Measurements from ENCODE around the gene GRHL1.

The GRHL1 gene

GRCh38 chr2:9995059-9995458, 43.6 kb downstream of the GRHL1 start:
- DNase-seq = no peak

GRCh38 chr2:9996321-9996720, 44.8 kb downstream of the GRHL1 start:
- no peak for DNase-seq

DNA sequence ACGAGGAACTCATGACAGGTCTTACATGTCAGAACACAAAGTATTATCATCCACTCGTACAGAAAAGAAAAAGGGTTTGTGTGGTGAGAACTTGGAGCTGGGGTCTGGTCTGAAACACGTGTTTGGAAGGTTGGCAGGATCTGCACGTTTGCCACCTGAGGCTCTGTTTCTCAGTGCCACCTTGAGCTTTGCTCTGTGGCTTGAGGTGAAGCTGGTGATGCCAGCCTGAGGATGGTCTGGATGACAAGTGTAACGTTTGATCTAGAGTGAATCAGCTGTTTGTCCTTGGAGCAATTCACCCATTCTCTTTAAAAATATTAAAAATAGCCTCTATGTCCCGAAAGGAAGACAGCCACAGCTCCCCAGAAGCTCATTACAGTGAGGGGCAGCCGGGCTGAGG, 46.4 kb downstream of the GRHL1 start:
- DNase-seq = no peak

GRCh38 chr2:9998916-9999654, 47.6 kb downstream of the GRHL1 start:
- no peak for DNase-seq

DNA sequence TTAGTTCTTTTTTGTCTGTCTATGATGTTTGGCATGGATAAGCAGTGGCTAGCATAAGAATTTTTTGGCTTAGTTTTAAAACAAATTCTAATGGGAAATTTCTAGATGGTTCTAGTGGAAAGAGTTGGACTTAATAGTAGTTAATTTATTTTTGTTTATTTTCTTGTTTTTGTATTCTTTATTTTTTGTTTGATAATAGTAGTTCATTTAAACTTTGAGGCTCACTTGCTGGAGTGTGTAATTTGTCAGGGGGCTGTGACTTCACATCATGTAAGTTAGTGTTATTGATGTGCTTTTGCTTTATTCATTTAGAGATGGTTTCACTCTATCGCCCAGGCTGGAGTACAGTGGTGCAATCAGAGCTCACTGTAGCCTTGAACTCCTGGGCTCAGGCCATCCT, 48.2 kb downstream of the GRHL1 start:
- DNase-seq = no peak

- no peak for DNase-seq
Measured at GRCh38 chr2:10000541-10000940, 49.0 kb downstream of the GRHL1 start.

DNA sequence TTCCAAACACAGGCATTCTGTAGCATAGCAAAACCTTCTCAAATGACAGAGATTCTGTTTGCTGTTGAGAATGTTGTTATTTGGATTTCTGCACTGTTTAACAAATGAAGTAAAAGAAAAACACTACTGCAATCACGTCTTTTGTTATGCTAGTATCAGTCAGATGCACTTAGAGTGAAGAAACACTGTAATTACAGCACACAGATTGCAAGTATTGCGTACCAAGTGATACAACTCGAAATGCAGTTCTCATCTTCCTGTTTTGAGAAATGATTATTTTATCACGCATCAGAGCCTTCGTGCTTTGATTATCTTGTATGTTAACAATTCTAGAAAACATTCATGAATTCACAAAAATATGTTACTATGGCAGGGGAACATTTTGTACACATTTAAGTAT, 50.1 kb downstream of the GRHL1 start:
- DNase-seq = no peak

DNA sequence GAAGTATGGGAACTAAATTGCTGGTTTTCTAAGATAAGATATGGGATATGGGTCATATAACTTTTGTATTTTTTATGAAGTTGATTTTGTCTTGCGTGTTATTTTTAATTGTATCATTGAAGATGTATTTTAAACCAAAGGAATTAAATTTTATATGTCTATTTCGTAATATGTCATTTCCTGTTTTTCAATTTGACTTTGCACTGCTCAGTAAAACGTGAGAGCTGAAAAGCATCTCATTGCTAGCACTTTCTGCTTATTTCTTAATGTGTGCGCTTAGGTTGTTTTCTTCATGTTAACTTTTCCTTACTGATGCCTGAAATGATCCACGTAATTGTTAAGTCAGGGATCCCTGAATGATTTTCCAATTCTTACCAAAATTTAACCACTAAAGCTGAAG, 50.6 kb downstream of the GRHL1 start:
- DNase-seq = no peak

DNA sequence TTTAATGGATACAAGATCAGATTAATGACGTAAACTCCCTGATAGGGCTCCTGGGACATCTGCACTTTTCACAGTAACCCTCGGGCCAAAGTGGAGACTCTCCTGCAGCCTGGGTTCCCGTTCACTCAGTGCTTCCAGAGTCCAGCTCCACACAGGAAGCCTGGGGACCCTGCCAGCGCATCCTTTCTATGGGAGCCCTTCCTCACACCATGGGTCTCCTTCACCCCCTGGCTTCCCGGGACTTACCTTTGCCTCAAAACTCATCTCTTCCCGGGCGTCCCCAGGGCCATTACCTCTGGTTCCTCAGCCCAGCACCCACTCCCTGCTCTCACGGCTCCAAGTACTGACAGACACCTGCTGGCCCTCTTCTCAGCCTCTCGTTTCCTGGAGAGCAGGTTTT, 51.2 kb downstream of the GRHL1 start:
- DNase-seq = no peak

GRCh38 chr2:10003206-10004125, 52.0 kb downstream of the GRHL1 start:
- DNase-seq = no peak

DNA sequence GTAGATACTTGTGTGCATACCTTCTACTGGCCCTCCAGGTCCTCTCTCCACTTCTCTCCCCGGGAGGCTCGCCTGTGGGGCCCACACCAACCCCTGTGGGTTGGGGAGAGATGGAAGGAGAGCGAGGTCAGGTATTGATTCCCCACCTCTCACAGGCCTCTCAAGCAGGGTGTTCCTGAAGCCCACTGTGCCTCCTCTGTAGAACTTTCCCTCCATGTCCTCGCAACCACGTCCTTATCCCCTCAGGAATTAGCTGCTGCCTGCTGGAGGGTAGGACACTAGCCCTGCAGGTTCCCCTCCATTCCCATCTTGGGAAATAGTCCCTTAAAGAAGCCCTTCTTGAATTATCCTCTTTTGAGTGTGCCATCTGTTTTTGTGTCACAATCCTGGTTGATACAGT, 52.9 kb downstream of the GRHL1 start:
- DNase-seq = no peak

- DNase-seq = no peak
Measured at GRCh38 chr2:10004836-10005235, 53.3 kb downstream of the GRHL1 start.

- DNase-seq = no peak
Measured at GRCh38 chr2:10005461-10006235, 54.2 kb downstream of the GRHL1 start.

DNA sequence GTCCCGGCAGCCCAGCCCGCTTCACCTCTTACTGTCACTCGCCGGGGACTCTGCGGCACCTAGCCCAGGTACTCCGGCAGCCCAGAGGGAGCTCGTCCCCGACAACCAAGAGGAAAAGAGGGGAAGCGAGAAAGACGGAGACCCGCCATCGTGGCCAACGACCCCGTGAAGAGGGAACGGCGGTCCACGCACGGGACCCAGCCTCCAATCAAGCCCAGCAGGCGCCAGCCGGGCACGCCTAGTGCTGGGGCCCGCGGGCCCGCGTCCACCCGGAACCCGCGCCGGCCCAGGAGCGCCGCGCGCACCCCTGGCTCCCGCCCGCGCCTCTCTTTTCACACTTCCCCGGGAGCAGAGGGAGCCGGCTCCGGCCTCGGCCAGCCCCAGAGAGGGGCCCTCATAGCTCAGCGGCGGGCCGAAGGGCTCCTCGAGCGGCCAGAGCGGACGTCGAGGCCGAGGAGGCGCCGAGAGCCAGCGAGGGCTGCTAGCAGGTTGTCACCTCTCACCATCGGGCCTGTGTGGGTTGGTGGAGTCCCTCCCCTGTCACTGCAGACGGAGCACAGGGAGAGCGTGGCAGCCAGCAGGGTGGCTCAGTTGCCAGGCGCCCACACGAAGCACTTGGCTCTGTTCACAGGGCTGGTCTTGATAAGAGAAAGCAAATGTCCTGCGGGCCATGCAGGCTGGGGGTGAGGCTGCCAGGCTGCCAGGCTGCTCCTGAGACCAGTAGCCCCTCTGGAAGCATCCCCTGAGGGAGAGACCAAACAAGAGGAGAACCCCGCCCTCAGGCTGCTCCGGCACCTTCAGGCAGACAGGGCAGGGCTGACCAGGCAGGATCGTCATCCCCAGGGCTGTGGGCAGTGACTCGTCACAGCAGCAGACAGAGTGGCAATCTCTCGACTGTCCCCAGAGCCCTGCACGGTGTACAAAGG, 55.0 kb downstream of the GRHL1 start:
- DNase-seq = no peak

DNA sequence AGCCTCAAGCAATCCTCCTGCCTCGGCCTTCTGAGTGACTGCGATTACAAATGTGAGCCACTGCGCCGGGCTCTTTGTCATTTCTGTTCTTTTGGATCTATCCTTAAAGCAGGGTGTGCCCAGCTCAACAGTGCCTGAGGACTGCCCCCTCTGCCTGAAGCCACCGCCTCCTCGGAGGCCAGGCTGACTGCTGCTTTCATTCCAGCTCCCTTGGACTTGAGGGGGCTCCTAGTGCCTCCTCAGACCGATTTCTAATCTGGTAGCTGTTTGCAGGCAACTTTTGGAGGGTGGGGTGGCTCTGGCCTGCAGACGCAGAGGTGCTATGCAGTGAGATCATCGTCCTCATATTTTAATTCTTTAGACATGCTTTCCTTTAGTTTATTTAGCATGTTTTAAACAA, 55.9 kb downstream of the GRHL1 start:
- no peak for DNase-seq

DNA sequence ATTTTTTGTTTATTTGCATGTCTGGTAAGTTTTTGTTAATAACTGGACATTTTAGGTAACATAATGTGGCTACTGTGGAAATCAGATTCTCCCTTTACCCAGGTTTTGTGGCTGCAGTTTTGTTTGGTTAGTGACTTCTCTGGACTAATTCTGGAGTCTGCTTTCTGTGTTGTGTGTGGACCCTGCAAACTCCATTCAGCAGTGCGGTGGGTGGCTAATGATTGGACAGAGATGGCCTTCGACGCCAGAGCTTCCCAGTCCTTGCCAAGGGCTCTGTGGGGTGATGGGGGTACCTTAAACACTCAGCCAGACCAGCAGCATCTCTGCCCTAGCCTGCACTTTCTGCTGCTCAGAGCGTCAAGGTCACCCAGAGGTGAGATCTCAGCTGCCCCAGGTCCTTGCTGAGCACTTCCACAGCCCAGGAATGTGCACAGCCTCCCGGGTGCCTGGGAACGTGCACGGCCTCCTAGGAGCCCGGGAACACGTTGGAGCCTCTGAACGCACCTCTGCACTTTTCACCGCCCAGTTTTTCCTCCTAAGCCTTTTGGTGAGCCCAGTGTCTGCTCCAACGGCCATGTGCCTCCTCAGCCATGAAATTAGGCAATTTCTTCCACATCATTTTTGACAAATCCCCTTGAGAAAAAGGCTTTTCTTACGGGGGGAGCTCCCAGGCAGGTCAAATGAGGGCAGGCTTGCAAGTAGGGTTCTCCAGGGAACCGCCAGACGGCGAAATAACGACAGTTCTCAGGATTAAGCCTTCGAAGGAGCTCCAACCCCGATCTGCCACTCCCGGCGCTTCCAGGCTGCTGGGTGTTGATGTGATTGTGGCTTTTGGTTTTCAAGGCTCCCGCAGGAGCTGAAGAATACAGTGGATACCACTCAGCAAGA, 56.7 kb downstream of the GRHL1 start:
- DNase-seq = no peak

GRCh38 chr2:10008809-10009176, 57.3 kb downstream of the GRHL1 start:
- no peak for DNase-seq

GRCh38 chr2:10009271-10009810, 57.8 kb downstream of the GRHL1 start:
- no peak for DNase-seq

DNA sequence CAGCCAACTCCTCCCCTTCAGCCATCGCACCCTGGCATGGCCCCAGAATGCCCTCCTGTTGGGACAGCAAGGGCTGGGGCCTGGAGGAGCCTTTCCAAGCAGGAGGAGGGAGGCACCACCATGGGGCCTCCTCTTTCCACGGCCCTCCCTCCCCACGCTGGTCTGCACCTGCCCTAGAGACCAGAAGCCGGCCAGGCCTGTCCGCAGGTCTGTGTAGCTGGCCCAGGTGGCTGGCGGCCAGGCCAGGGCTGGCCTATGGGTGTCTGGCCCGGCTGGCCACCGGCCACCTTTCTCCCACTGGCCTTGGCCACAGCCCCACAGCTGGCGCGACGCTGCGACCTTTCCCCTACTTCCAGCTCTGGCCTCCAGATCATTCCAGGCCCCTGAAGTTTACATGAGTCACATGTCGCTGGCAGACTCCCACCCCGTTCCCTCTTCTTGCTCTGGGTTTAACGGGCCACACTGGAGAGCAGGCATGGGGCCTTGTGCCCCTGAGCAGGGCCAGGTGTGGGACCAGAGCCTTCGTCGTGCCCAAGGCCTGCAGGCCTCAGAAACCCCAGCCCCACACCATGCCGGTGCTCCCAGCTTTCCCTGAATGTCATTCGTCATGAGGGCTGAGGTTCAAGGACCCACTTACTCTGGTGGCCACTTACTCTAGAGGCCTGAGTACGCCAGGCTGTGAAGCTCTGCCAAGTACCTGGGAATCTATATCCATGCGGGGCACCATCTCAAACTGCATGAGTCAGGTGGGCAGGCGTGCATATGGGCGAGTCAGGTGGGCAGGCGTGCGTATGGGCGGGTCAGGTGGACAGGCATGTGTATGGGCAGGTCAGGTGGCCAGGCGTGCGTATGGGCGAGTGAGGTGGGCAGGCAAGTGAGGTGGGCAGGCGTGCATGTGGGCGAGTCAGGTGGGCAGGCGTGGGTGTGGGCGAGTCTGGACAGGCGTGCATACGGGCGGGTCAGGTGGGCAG, 58.6 kb downstream of the GRHL1 start:
- no peak for DNase-seq
